T47D (cell line): Measurements from ENCODE around the gene FARP1.

ENCODE experiments used
- DNase-seq, 2 experiments: peaks; one replicate each; pipeline versions ENCODE4 v3.0.0 to v3.0.0-alpha.2; 2011 to 2012; ENCODE audit warnings: low read depth in 1 of 2, low spot score in 1 of 2
- JUND ChIP-seq: IDR thresholded peaks from 2 replicates; pipeline ENCODE4 v1.6.1; 2012; ENCODE audit warnings: low read depth
- in situ Hi-C: cut with HindIII; loops from 2 replicates; pipeline ENCODE4 v1.10.0; 2016; ENCODE audit warnings: low sequenced_read_pairs, low pct_unique_long_range_greater_than_20kb

Gene FARP1

GRCh38 chr13:98273067-98273823 is 130.4 kb downstream of the FARP1 start:
- DNase-seq, result peak in 1 of 2 experiments; percentile 43
- in situ Hi-C loops, result no loop called here
- TF ChIP-seq JUND, result no peak

GRCh38 chr13:98273824-98274742 is 131.2 kb downstream of the FARP1 start:
- in situ Hi-C loops, result no loop called here
- no peak for TF ChIP-seq JUND

GRCh38 chr13:98274921-98275487 is 132.1 kb downstream of the FARP1 start:
- TF ChIP-seq JUND, result no peak
- in situ Hi-C loops, result no loop called here
- DNase-seq, result no peak

More at GRCh38 chr13:98273824-98274742, 131.2 kb downstream of the FARP1 start:
- no peak for DNase-seq

GRCh38 chr13:98275681-98276171 is 132.8 kb downstream of the FARP1 start:
- DNase-seq, result no peak
- in situ Hi-C loops, result no loop called here
- TF ChIP-seq JUND, result no peak

- no peak for TF ChIP-seq JUND
- no peak for DNase-seq
- in situ Hi-C loops, result no loop called here
Measured at GRCh38 chr13:98276486-98276885, 133.6 kb downstream of the FARP1 start.

- no peak for DNase-seq
- in situ Hi-C loops, result no loop called here
- TF ChIP-seq JUND, result no peak
Measured at GRCh38 chr13:98278068-98278724, 135.3 kb downstream of the FARP1 start.

GRCh38 chr13:98279473-98280175 is 136.7 kb downstream of the FARP1 start:
- no peak for TF ChIP-seq JUND
- in situ Hi-C loops, result no loop called here
- no peak for DNase-seq

- in situ Hi-C loops, result no loop called here
- DNase-seq, result no peak
- no peak for TF ChIP-seq JUND
Measured at GRCh38 chr13:98280176-98280510, 137.2 kb downstream of the FARP1 start.

- in situ Hi-C loops, result no loop called here
- DNase-seq, result no peak
- TF ChIP-seq JUND, result no peak
Measured at GRCh38 chr13:98284679-98285078, 141.8 kb downstream of the FARP1 start.

GRCh38 chr13:98285317-98285716 is 142.4 kb downstream of the FARP1 start:
- in situ Hi-C loops, result no loop called here
- DNase-seq, result no peak
- no peak for TF ChIP-seq JUND

GRCh38 chr13:98285852-98286594 is 143.1 kb downstream of the FARP1 start:
- TF ChIP-seq JUND, result no peak
- no peak for DNase-seq
- in situ Hi-C loops, result no loop called here
